ENCODE results near the gene ACRBP. TPM values are rescaled to one million over a fixed set of nuclear protein-coding genes. Genes with fewer than 3 reads are reported as not detected.
A peak's percentile ranks its signal among the peaks of the same experiment; 100 is the strongest.

Gene ACRBP
- total RNA-seq, 4 donors from 2014 or later: 0.97 to 6.2 (median 2.6) TPM

- Histone ChIP-seq H3K27me3 (no peaks in the 10 kb centered on the region), H3K9me3 (no peaks in the 10 kb centered on the region), H3K4me3 (peak overlapping the region in 2 of 4 donors; percentile 35 to 37), H3K4me1 (peaks cover 26 to 44% (median 39%) of the 10 kb centered on the region in 4 donors), H3K36me3 (no peaks in the 10 kb centered on the region), H3K27ac (replicated peaks in 1 of 4) (peak overlapping the region; percentile 89 to 96 (median 94))
- 8% methylated on average over 20 of the region's 21 CpGs for WGBS
- TF ChIP-seq POLR2AphosphoS5 (IDR thresholded peaks at IDR 0.05): peak; percentile 77 to 87
- TF ChIP-seq EP300 (IDR thresholded peaks at IDR 0.05): no peak
- TF ChIP-seq, protein P1, sequence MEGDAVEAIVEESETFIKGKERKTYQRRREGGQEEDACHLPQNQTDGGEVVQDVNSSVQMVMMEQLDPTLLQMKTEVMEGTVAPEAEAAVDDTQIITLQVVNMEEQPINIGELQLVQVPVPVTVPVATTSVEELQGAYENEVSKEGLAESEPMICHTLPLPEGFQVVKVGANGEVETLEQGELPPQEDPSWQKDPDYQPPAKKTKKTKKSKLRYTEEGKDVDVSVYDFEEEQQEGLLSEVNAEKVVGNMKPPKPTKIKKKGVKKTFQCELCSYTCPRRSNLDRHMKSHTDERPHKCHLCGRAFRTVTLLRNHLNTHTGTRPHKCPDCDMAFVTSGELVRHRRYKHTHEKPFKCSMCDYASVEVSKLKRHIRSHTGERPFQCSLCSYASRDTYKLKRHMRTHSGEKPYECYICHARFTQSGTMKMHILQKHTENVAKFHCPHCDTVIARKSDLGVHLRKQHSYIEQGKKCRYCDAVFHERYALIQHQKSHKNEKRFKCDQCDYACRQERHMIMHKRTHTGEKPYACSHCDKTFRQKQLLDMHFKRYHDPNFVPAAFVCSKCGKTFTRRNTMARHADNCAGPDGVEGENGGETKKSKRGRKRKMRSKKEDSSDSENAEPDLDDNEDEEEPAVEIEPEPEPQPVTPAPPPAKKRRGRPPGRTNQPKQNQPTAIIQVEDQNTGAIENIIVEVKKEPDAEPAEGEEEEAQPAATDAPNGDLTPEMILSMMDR (IDR thresholded peaks at IDR 0.05): peak in 1 of 3 experiments; percentile 11
- intact Hi-C loops (cut with DNase I): no loop called here
- peak; percentile 97 for DNase-seq (ENCODE audit: extremely low spot score)
Observed at GRCh38 chr12:6613776-6614512, 33.3 kb downstream of the ACRBP start.

GRCh38 chr12:6613015-6613775 lies 34.0 kb downstream of the ACRBP start:
- Histone ChIP-seq H3K27ac (replicated peaks in 1 of 4) (peak overlapping the region; percentile 89 to 96 (median 94)), H3K9me3 (no peaks in the 10 kb centered on the region), H3K36me3 (no peaks in the 10 kb centered on the region), H3K4me1 (peaks cover 26 to 47% (median 39%) of the 10 kb centered on the region in 4 donors), H3K4me3 (peak overlapping the region; percentile 16 to 50 (median 36)), H3K27me3 (no peaks in the 10 kb centered on the region)
- TF ChIP-seq POLR2AphosphoS5 (IDR thresholded peaks at IDR 0.05): peak; percentile 30 to 49
- no peak for TF ChIP-seq EP300 (IDR thresholded peaks at IDR 0.05)
- TF ChIP-seq POLR2A (IDR thresholded peaks at IDR 0.05; ENCODE audit: low read depth): no peak
- DNase-seq (ENCODE audit: extremely low spot score): no peak
- 2% methylated on average over 17 of the region's 17 CpGs for WGBS
- intact Hi-C loops (cut with DNase I): no loop called here

GRCh38 chr12:6612652-6613014 lies 34.6 kb downstream of the ACRBP start:
- no peaks in the 10 kb centered on the region for H3K9me3 ChIP-seq
- DNase-seq (ENCODE audit: extremely low spot score): no peak
- 20% methylated on average over 1 of the region's 7 CpGs for WGBS
- H3K27ac ChIP-seq (replicated peaks in 1 of 4): peak overlapping the region; percentile 89 to 96 (median 94)
- H3K36me3 ChIP-seq: no peaks in the 10 kb centered on the region
- no peaks in the 10 kb centered on the region for H3K27me3 ChIP-seq
- TF ChIP-seq, protein P1 (IDR thresholded peaks at IDR 0.05): no peak
- TF ChIP-seq POLR2AphosphoS5 (IDR thresholded peaks at IDR 0.05) (no peak), POLR2A (IDR thresholded peaks at IDR 0.05; ENCODE audit: low read depth) (no peak), EP300 (IDR thresholded peaks at IDR 0.05) (no peak)
- peak overlapping the region; percentile 16 to 50 (median 36) for H3K4me3 ChIP-seq
- intact Hi-C loops (cut with DNase I): no loop called here
- H3K4me1 ChIP-seq: peaks cover 31 to 52% (median 43%) of the 10 kb centered on the region in 4 donors

DNA sequence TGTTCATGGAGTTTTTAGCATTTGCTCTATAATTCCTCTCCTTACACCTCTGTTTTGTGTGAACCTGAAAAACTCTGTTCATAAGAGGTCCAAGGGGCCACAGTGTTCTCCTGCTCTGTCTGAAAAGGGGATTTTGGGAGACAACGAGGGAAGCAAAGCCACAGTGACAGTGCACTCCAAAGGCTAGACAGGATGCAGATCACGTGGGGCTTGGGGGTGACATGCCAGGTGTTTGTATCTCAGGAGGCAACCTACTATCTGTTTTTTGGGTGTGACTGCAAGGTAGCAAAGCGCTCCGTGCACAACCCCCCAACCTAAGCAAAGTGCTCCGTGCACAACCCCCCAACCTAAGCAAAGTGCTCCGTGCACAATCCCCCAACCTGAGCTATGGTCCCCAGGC lies 35.0 kb downstream of the ACRBP start:
- peaks cover 31 to 53% (median 44%) of the 10 kb centered on the region in 4 donors for H3K4me1 ChIP-seq
- intact Hi-C loops (cut with DNase I): no loop called here
- TF ChIP-seq POLR2A (IDR thresholded peaks at IDR 0.05; ENCODE audit: low read depth): no peak
- TF ChIP-seq, protein P1 (IDR thresholded peaks at IDR 0.05): no peak

More for the DNA sequence above, 35.0 kb downstream of the ACRBP start:
- Histone ChIP-seq H3K27me3 (no peaks in the 10 kb centered on the region), H3K27ac (replicated peaks in 1 of 4) (peak overlapping the region; percentile 89 to 96 (median 94)), H3K9me3 (no peaks in the 10 kb centered on the region), H3K4me3 (peak overlapping the region in 2 of 4 donors; percentile 16 to 37), H3K36me3 (no peaks in the 10 kb centered on the region)
- no peak for DNase-seq (ENCODE audit: extremely low spot score)
- whole genome bisulfite sequencing: 57% methylated on average over 5 of the region's 6 CpGs

Data from esophagus muscularis mucosa (tissue), 4 donors.